NCI-H2029 treated with DMSO at 0.1 percent for 48 hours (cell line): Measurements from ENCODE around the gene P3H2.

Source experiments
- DNase-seq: peaks from one replicate; lab custom pipeline; 2025; lab: John Stamatoyannopoulos, UW

P3H2 gene

GRCh38 chr3:190125436-190126068 is 4.9 kb upstream of the P3H2 start:
- no peak for DNase-seq

- DNase-seq, result no peak
These were observed 3.4 kb upstream of the P3H2 start for GRCh38 chr3:190124067-190124466.

- no peak for DNase-seq
These were observed 1.6 kb upstream of the P3H2 start for GRCh38 chr3:190122198-190122771.

GRCh38 chr3:190121383-190121782 is 686 bp upstream of the P3H2 start:
- no peak for DNase-seq

GRCh38 chr3:190121061-190121377 is 322 bp upstream of the P3H2 start:
- no peak for DNase-seq

GRCh38 chr3:190119461-190120268 is 1.0 kb downstream of the P3H2 start:
- no peak for DNase-seq

- no peak for DNase-seq
These were observed 2.3 kb downstream of the P3H2 start for GRCh38 chr3:190118438-190118837.

- DNase-seq, result no peak
These were observed 2.7 kb downstream of the P3H2 start for GRCh38 chr3:190117981-190118380.

GRCh38 chr3:190116551-190117067 is 4.1 kb downstream of the P3H2 start:
- DNase-seq, result no peak

- no peak for DNase-seq
These were observed 9.9 kb downstream of the P3H2 start for GRCh38 chr3:190110826-190111225.

GRCh38 chr3:190109441-190109840 is 11.3 kb downstream of the P3H2 start:
- DNase-seq, result no peak

- DNase-seq, result no peak
These were observed 11.9 kb downstream of the P3H2 start for GRCh38 chr3:190108804-190109203.

GRCh38 chr3:190105876-190106275 is 14.8 kb downstream of the P3H2 start:
- DNase-seq, result no peak

- DNase-seq, result no peak
These were observed 19.2 kb downstream of the P3H2 start for GRCh38 chr3:190101320-190102011.

GRCh38 chr3:190099099-190099498 is 21.6 kb downstream of the P3H2 start:
- DNase-seq, result no peak

- no peak for DNase-seq
These were observed 23.1 kb downstream of the P3H2 start for GRCh38 chr3:190097617-190098016.

- no peak for DNase-seq
These were observed 23.7 kb downstream of the P3H2 start for GRCh38 chr3:190097025-190097424.

GRCh38 chr3:190096345-190096744 is 24.4 kb downstream of the P3H2 start:
- DNase-seq, result no peak

GRCh38 chr3:190094160-190094718 is 26.5 kb downstream of the P3H2 start:
- DNase-seq, result no peak

- DNase-seq, result no peak
These were observed 28.4 kb downstream of the P3H2 start for GRCh38 chr3:190092250-190092649.

GRCh38 chr3:190089711-190090110 is 31.0 kb downstream of the P3H2 start:
- DNase-seq, result no peak

- no peak for DNase-seq
These were observed 31.8 kb downstream of the P3H2 start for GRCh38 chr3:190088890-190089289.
